Common myeloid progenitor, CD34-positive (primary cell): Measurements from ENCODE around the gene MEGF11.

Experiments used
- CTCF ChIA-PET: fragments of 350-600 bp; sonication (Branson Sonifier 250); formaldehyde crosslinking; loops from one replicate; lab custom pipeline; 2021; ENCODE audit warnings: antibody characterized with exemption; lab: Charles Lee
- POLR2A ChIA-PET: fragments of 350-600 bp; sonication (Branson Sonifier 250); formaldehyde crosslinking; loops from one replicate; lab custom pipeline; 2021; ENCODE audit warnings: antibody characterized with exemption; lab: Charles Lee
- DNase-seq, 3 donors: peaks; one replicate each; pipeline versions ENCODE4 v3.0.0 to v3.0.0-alpha.2; 2013
- H3K27ac ChIP-seq, 2 experiments: 1 replicate in 1 of 2; 2 replicates in 1 of 2; pipeline ENCODE4 v1.7.0; 2013; ENCODE audit warnings: inconsistent platforms in 2 of 2, low read length in 2 of 2, mild to moderate bottlenecking in 2 of 2, low read depth in 1 of 2, moderate library complexity in 1 of 2; ENCODE audit not compliant: severe bottlenecking in 2 of 2, insufficient read depth in 1 of 2, poor library complexity in 1 of 2
- H3K27me3 ChIP-seq, 5 experiments: replicated peaks in 2 of 5; 1 replicate in 3 of 5; 2 replicates in 2 of 5; pipeline versions ENCODE4 v1.6.1 to v1.7.0; 2013; ENCODE audit warnings: low read length in 4 of 5, mild to moderate bottlenecking in 2 of 5, moderate library complexity in 2 of 5, inconsistent platforms in 1 of 5; ENCODE audit not compliant: insufficient read depth in 5 of 5, control insufficient read depth in 4 of 5
- H3K36me3 ChIP-seq, 4 experiments: 1 replicate in 2 of 4; 2 replicates in 2 of 4; pipeline versions ENCODE4 v1.6.1 to v1.7.0; 2013; ENCODE audit warnings: low read length in 3 of 4, control low read depth in 1 of 4, mild to moderate bottlenecking in 1 of 4; ENCODE audit not compliant: control insufficient read depth in 4 of 4, insufficient read depth in 4 of 4
- H3K4me1 ChIP-seq, 4 experiments: 1 replicate in 3 of 4; 2 replicates in 1 of 4; pipeline versions ENCODE4 v1.6.1 to v1.7.1; 2013; ENCODE audit warnings: low read length in 3 of 4, mild to moderate bottlenecking in 3 of 4, control low read depth in 1 of 4, inconsistent platforms in 1 of 4, moderate library complexity in 1 of 4; ENCODE audit not compliant: control insufficient read depth in 4 of 4, insufficient read depth in 4 of 4; ENCODE audit errors: control extremely low read depth in 1 of 4
- H3K4me3 ChIP-seq, 7 experiments: 1 replicate in 4 of 7; 2 replicates in 3 of 7; pipeline versions ENCODE4 v1.5.1 to v1.7.0; 2013; ENCODE audit warnings: mild to moderate bottlenecking in 7 of 7, low read length in 6 of 7, moderate library complexity in 6 of 7, inconsistent platforms in 2 of 7, low read depth in 2 of 7, control low read depth in 1 of 7; ENCODE audit not compliant: insufficient read depth in 4 of 7, control insufficient read depth in 1 of 7; ENCODE audit errors: extremely low read depth in 1 of 7
- H3K9me3 ChIP-seq, 5 experiments: 1 replicate in 4 of 5; 2 replicates in 1 of 5; pipeline versions ENCODE4 v1.6.1 to v1.7.1; 2013; ENCODE audit warnings: low read length in 4 of 5, mild to moderate bottlenecking in 2 of 5, inconsistent platforms in 1 of 5, low read depth in 1 of 5, moderate library complexity in 1 of 5; ENCODE audit not compliant: control insufficient read depth in 4 of 5, insufficient read depth in 2 of 5; ENCODE audit errors: control extremely low read depth in 1 of 5
- WGBS: methylation state at CpG from one replicate; pipeline ENCODE4 v1.1.5; 2013; ENCODE audit not compliant: insufficient coverage; 5-methylcytosine and 5-hydroxymethylcytosine counted together

MEGF11 gene

DNA sequence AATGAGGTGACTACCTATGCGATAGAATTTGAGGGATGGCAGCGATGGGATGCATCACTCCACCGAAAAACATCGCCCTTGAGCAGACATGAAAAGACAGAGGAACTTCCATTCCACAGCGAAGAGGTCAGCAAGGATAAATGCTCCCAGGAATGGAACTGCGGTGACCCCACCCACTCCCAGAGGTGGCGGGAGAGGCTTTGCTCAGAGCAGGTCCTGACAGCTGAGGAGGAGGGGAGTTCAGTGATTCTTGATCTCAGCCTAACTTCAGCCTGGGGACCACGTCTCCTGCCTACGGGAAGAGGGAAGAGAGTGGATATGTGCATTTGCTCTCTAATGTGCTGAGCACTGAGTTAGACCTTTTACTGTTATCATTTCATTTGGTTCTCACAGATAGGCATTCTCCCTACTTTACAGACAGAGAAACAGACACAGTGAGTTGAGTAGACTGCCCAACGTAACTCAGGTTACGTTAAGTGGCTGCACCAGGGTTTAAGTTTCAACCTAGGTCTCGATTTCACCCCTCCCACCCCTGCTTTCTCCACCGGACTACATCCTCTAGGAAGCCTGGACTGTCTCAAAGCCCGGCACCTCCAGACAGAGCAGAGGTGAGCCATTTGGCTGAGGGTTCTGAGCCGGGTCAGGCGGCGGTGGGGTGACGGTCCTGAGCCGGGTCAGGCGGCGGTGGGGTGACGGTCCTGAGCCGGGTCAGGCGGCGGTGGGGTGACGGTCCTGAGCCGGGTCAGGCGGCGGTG, 214.3 kb downstream of the MEGF11 start:
- Histone ChIP-seq H3K4me1 (no peaks in the 10 kb centered on the region), H3K27ac (no peak overlapping the region), H3K27me3 (peaks cover 6 to 52% (median 17%) of the 10 kb centered on the region in 5 experiments), H3K36me3 (no peaks in the 10 kb centered on the region), H3K9me3 (peaks cover 0 to 3% (median 0%) of the 10 kb centered on the region in 5 experiments), H3K4me3 (no peak overlapping the region)
- ChIA-PET POLR2A (no interaction called here), CTCF (no interaction called here)
- no peak for DNase-seq
- 60% methylated on average over 8 of the region's 29 CpGs for WGBS

- DNase-seq = no peak
- POLR2A ChIA-PET = no interaction called here
- Histone ChIP-seq H3K27me3 (peaks cover 6 to 49% (median 16%) of the 10 kb centered on the region in 5 experiments), H3K4me1 (no peaks in the 10 kb centered on the region), H3K4me3 (no peak overlapping the region), H3K9me3 (peaks cover 0 to 3% (median 0%) of the 10 kb centered on the region in 5 experiments), H3K27ac (no peak overlapping the region), H3K36me3 (no peaks in the 10 kb centered on the region)
- WGBS = 72% methylated on average over 6 of the region's 8 CpGs
- CTCF ChIA-PET = no interaction called here
Observed at GRCh38 chr15:66038387-66039116, 215.0 kb downstream of the MEGF11 start.

- no peaks in the 10 kb centered on the region for H3K36me3 ChIP-seq
- H3K27me3 ChIP-seq = peaks cover 6 to 47% (median 15%) of the 10 kb centered on the region in 5 experiments
- H3K4me1 ChIP-seq = no peaks in the 10 kb centered on the region
- no peak overlapping the region for H3K4me3 ChIP-seq
- POLR2A ChIA-PET = no interaction called here
- DNase-seq = no peak
- peaks cover 0 to 11% (median 0%) of the 10 kb centered on the region in 5 experiments for H3K9me3 ChIP-seq
- WGBS = 87% methylated on average over 5 of the region's 5 CpGs
- CTCF ChIA-PET = interaction anchor here (1.0 kb wide), 1 partner anchor 9 kb away, joined by 3 read pairs; no protein-coding TSS in a partner anchor
- no peak overlapping the region for H3K27ac ChIP-seq
Observed at GRCh38 chr15:66036859-66037258, 216.7 kb downstream of the MEGF11 start.

- CTCF ChIA-PET = no interaction called here
- WGBS = 75% methylated on average over 5 of the region's 5 CpGs
- H3K9me3 ChIP-seq = peaks cover 0 to 15% (median 0%) of the 10 kb centered on the region in 5 experiments
Observed at GRCh38 chr15:66035901-66036300, 217.6 kb downstream of the MEGF11 start.

GRCh38 chr15:66033143-66033542, 220.4 kb downstream of the MEGF11 start:
- ChIA-PET POLR2A (interaction anchor here (0.6 kb wide), 1 partner anchor 101 kb away, joined by 3 read pairs; no protein-coding TSS in a partner anchor), CTCF (no interaction called here)

More at GRCh38 chr15:66035901-66036300, 217.6 kb downstream of the MEGF11 start:
- H3K27ac ChIP-seq = no peak overlapping the region
- no peak overlapping the region for H3K4me3 ChIP-seq
- H3K36me3 ChIP-seq = no peaks in the 10 kb centered on the region
- POLR2A ChIA-PET = interaction anchor here (0.6 kb wide), 1 partner anchor 742 kb away, joined by 4 read pairs; no protein-coding TSS in a partner anchor
- H3K27me3 ChIP-seq = peaks cover 3 to 46% (median 12%) of the 10 kb centered on the region in 5 experiments
- H3K4me1 ChIP-seq = no peaks in the 10 kb centered on the region
- DNase-seq = no peak

DNA sequence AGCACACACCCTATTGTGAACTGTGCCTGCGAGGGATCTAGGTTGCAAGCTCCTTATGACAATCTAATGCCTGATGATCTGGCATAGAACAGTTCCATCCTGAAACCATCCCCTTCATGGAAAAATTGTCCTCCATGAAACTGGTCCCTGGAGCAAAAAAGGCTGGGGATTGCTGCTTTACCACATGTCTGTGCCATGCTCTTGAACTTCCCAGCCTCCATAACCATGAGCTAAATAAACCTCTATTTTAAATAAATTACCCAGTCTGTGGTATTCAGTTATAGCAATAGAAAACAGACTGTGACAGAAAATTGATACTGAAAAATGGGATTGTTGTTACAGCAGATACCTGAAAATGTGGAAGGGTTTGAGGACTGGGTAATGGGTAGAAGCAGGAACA, 221.5 kb downstream of the MEGF11 start:
- DNase-seq = no peak
- no peak overlapping the region for H3K27ac ChIP-seq
- peaks cover 0 to 18% (median 6%) of the 10 kb centered on the region in 5 experiments for H3K27me3 ChIP-seq
- H3K4me3 ChIP-seq = no peak overlapping the region
- CTCF ChIA-PET = no interaction called here
- WGBS = 88% methylated on average over 1 of the region's 1 CpG
- peaks cover 0 to 15% (median 0%) of the 10 kb centered on the region in 5 experiments for H3K9me3 ChIP-seq
- H3K36me3 ChIP-seq = no peaks in the 10 kb centered on the region
- POLR2A ChIA-PET = no interaction called here
- H3K4me1 ChIP-seq = no peaks in the 10 kb centered on the region

More at GRCh38 chr15:66033143-66033542, 220.4 kb downstream of the MEGF11 start:
- H3K4me1 ChIP-seq = no peaks in the 10 kb centered on the region
- H3K27me3 ChIP-seq = peaks cover 1 to 24% (median 10%) of the 10 kb centered on the region in 5 experiments
- no peak overlapping the region for H3K27ac ChIP-seq
- DNase-seq = no peak
- WGBS = 69% methylated on average over 2 of the region's 2 CpGs
- H3K4me3 ChIP-seq = no peak overlapping the region
- H3K36me3 ChIP-seq = no peaks in the 10 kb centered on the region
- peaks cover 0 to 15% (median 0%) of the 10 kb centered on the region in 5 experiments for H3K9me3 ChIP-seq
